Activated CD4-positive, alpha-beta T cell treated with anti-CD3 and anti-CD28 coated beads, Interleukin-2, amount 10 ng/mL, durations not matched to agents 24 days and 14 days (primary cell): ENCODE results near the gene CFL2. TPM values are rescaled to one million over a fixed set of nuclear protein-coding genes. Genes with fewer than 3 reads are reported as not detected.
"Not testable (repeated sequence)": the region's sequence is repeated elsewhere in the genome, so short reads cannot be mapped to it uniquely, and the experiment has no call there.

Experiments
- DNase-seq: peaks from one replicate; pipeline ENCODE4 v3.0.0; 2022
- H3K27ac Mint-ChIP-seq: one replicate; pipeline ENCODE4 v1.8.0; 2022; ENCODE audit warnings: mild to moderate bottlenecking, mixed read lengths
- H3K27me3 Mint-ChIP-seq: one replicate; pipeline ENCODE4 v1.8.0; 2022; ENCODE audit warnings: mixed read lengths
- H3K36me3 Mint-ChIP-seq: one replicate; pipeline ENCODE4 v1.8.0; 2022; ENCODE audit warnings: low read depth, mild to moderate bottlenecking, mixed read lengths
- H3K4me1 Mint-ChIP-seq: one replicate; pipeline ENCODE4 v1.8.0; 2021; ENCODE audit warnings: mixed read lengths
- H3K4me3 Mint-ChIP-seq: one replicate; pipeline ENCODE4 v1.8.0; 2022; ENCODE audit warnings: mild to moderate bottlenecking, moderate library complexity, mixed read lengths
- H3K9me3 Mint-ChIP-seq: one replicate; pipeline ENCODE4 v1.8.0; 2021; ENCODE audit warnings: mixed read lengths
- intact Hi-C: fragments of 100-400 bp; cut with micrococcal nuclease; formaldehyde crosslinking; loops from one replicate; pipeline ENCODE4 v1.15.1; 2023
- total RNA-seq: library from RNA; stranded (reverse); gene quantifications from 2 replicates; pipeline ENCODE4 v1.2.3, GENCODE V29; 2022

The CFL2 gene
- 4.9 and 6.0 TPM in 2 replicates for total RNA-seq

- peak; percentile 88 for DNase-seq
- intact Hi-C loops, result loop anchor here (1.0 to 10.0 kb wide), 3 partner anchors 85 to 700 kb away; no protein-coding TSS in a partner anchor
- Mint-ChIP-seq H3K27me3 (peaks cover 10% of the 10 kb centered on the region), H3K27ac (peak within 1 kb of the TSS; percentile 86), H3K9me3 (no peaks in the 10 kb centered on the region), H3K36me3 (peaks cover 18% of the 10 kb centered on the region), H3K4me3 (peak within 1 kb of the TSS; percentile 87), H3K4me1 (peaks cover 21% of the 10 kb centered on the region)
Measured at GRCh38 chr14:34714320-34715126, at the start of gene CFL2. Gene CFL2 (minus strand): TSS chr14:34714593. CDS start chr14:34714540, 53 bp downstream.

- no peak overlapping the region for H3K27ac Mint-ChIP-seq
- no peaks in the 10 kb centered on the region for H3K4me1 Mint-ChIP-seq
- intact Hi-C loops, result no loop called here
- no peaks in the 10 kb centered on the region for H3K9me3 Mint-ChIP-seq
- H3K4me3 Mint-ChIP-seq, result no peak overlapping the region
- H3K36me3 Mint-ChIP-seq, result peaks cover 38% of the 10 kb centered on the region
- no peak for DNase-seq
- H3K27me3 Mint-ChIP-seq, result no peaks in the 10 kb centered on the region
Measured at GRCh38 chr14:34755215-34755614, 40.8 kb upstream of the CFL2 start.

DNA sequence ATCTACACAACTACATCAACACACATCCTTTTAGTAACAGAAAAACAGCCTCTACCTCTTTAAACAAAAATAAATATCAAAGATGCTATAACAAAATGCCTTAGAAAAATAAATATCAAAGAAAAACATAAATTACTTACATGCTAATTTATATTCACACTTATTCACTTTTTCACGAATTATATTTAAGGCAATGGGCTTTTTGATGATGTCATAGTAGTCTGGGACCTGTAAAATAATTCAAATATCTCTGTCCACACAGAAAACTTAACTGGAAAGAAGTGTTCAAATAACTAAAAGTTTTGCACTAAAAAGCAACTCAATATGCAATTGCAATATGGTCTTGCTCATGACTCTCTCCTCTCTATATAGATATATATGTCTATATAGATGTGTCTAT, 40.3 kb upstream of the CFL2 start:
- no peaks in the 10 kb centered on the region for H3K27me3 Mint-ChIP-seq
- H3K27ac Mint-ChIP-seq, result no peak overlapping the region
- H3K4me1 Mint-ChIP-seq, result no peaks in the 10 kb centered on the region
- no peak overlapping the region for H3K4me3 Mint-ChIP-seq
- DNase-seq, result no peak
- intact Hi-C loops, result no loop called here
- no peaks in the 10 kb centered on the region for H3K9me3 Mint-ChIP-seq
- H3K36me3 Mint-ChIP-seq, result peaks cover 36% of the 10 kb centered on the region

GRCh38 chr14:34750670-34751069, 36.3 kb upstream of the CFL2 start:
- H3K27ac Mint-ChIP-seq, result no peak overlapping the region
- no peaks in the 10 kb centered on the region for H3K4me1 Mint-ChIP-seq
- no peak for DNase-seq
- H3K36me3 Mint-ChIP-seq, result peaks cover 20% of the 10 kb centered on the region
- no peaks in the 10 kb centered on the region for H3K27me3 Mint-ChIP-seq
- intact Hi-C loops, result no loop called here
- no peaks in the 10 kb centered on the region for H3K9me3 Mint-ChIP-seq
- no peak overlapping the region for H3K4me3 Mint-ChIP-seq

- no peaks in the 10 kb centered on the region for H3K4me1 Mint-ChIP-seq
- DNase-seq, result no peak
- intact Hi-C loops, result no loop called here
- H3K4me3 Mint-ChIP-seq, result no peak overlapping the region
- peaks cover 1% of the 10 kb centered on the region for H3K27me3 Mint-ChIP-seq
- peaks cover 16% of the 10 kb centered on the region for H3K36me3 Mint-ChIP-seq
- no peaks in the 10 kb centered on the region for H3K9me3 Mint-ChIP-seq
- no peak overlapping the region for H3K27ac Mint-ChIP-seq
Measured at GRCh38 chr14:34750233-34750632, 35.8 kb upstream of the CFL2 start.

GRCh38 chr14:34749408-34749807, 35.0 kb upstream of the CFL2 start:
- Mint-ChIP-seq H3K9me3 (no peaks in the 10 kb centered on the region), H3K27me3 (peaks cover 4% of the 10 kb centered on the region), H3K27ac (no peak overlapping the region), H3K4me3 (no peak overlapping the region), H3K36me3 (peaks cover 13% of the 10 kb centered on the region), H3K4me1 (no peaks in the 10 kb centered on the region)
- intact Hi-C loops, result no loop called here
- DNase-seq, result no peak

GRCh38 chr14:34742270-34743115, 28.1 kb upstream of the CFL2 start:
- Mint-ChIP-seq H3K4me3 (no peak overlapping the region), H3K36me3 (no peaks in the 10 kb centered on the region), H3K27me3 (peaks cover 12% of the 10 kb centered on the region), H3K9me3 (peaks cover 3% of the 10 kb centered on the region), H3K27ac (no peak overlapping the region), H3K4me1 (peaks cover 9% of the 10 kb centered on the region)
- no peak for DNase-seq
- intact Hi-C loops, result no loop called here

GRCh38 chr14:34741840-34742239, 27.4 kb upstream of the CFL2 start:
- Mint-ChIP-seq H3K4me3 (no peak overlapping the region), H3K4me1 (peaks cover 9% of the 10 kb centered on the region), H3K27me3 (peaks cover 15% of the 10 kb centered on the region), H3K9me3 (peaks cover 3% of the 10 kb centered on the region), H3K36me3 (no peaks in the 10 kb centered on the region), H3K27ac (no peak overlapping the region)
- intact Hi-C loops, result no loop called here
- DNase-seq, result no peak

DNA sequence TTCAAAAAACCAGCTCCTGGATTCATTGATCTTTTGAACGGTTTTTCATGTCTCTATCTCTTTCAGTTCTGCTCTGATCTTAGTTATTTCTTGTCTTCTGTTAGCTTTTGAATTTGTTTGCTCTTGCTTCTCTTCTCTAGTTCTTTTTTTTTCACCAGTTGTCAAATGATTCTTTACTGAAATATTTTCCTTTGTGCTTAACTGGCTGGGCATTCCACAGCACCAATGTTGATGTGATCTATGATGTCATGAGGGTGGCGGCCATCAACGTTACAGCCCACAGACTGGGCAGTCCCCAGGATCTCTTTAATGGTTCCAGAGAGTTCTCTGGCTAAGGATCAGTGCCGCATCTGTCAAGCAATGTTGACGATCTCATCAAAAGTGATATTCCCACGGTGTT, 25.7 kb upstream of the CFL2 start:
- H3K4me1 Mint-ChIP-seq, DNase-seq, H3K27ac Mint-ChIP-seq, H3K36me3 Mint-ChIP-seq, H3K9me3 Mint-ChIP-seq, H3K4me3 Mint-ChIP-seq, intact Hi-C loops: not testable (repeated sequence)
- H3K27me3 Mint-ChIP-seq, result peaks cover 13% of the 10 kb centered on the region

- not testable (repeated sequence) for H3K4me3 Mint-ChIP-seq
Measured at GRCh38 chr14:34737079-34737478, 22.7 kb upstream of the CFL2 start.

GRCh38 chr14:34733245-34733644, 18.9 kb upstream of the CFL2 start:
- Mint-ChIP-seq H3K27ac (no peak overlapping the region), H3K9me3 (peaks cover 4% of the 10 kb centered on the region), H3K4me3 (no peak overlapping the region), H3K27me3 (peaks cover 18% of the 10 kb centered on the region), H3K36me3 (no peaks in the 10 kb centered on the region), H3K4me1 (no peaks in the 10 kb centered on the region)
- no peak for DNase-seq
- intact Hi-C loops, result no loop called here

More at GRCh38 chr14:34737079-34737478, 22.7 kb upstream of the CFL2 start:
- H3K36me3 Mint-ChIP-seq, DNase-seq, H3K4me1 Mint-ChIP-seq, H3K27ac Mint-ChIP-seq, intact Hi-C loops, H3K9me3 Mint-ChIP-seq: not testable (repeated sequence)
- H3K27me3 Mint-ChIP-seq, result peaks cover 16% of the 10 kb centered on the region

GRCh38 chr14:34732802-34733201, 18.4 kb upstream of the CFL2 start:
- H3K27ac Mint-ChIP-seq, result no peak overlapping the region
- H3K36me3 Mint-ChIP-seq, result no peaks in the 10 kb centered on the region
- DNase-seq, result no peak
- H3K27me3 Mint-ChIP-seq, result peaks cover 18% of the 10 kb centered on the region
- H3K9me3 Mint-ChIP-seq, result peaks cover 4% of the 10 kb centered on the region
- H3K4me3 Mint-ChIP-seq, result no peak overlapping the region
- no peaks in the 10 kb centered on the region for H3K4me1 Mint-ChIP-seq
- intact Hi-C loops, result no loop called here

DNA sequence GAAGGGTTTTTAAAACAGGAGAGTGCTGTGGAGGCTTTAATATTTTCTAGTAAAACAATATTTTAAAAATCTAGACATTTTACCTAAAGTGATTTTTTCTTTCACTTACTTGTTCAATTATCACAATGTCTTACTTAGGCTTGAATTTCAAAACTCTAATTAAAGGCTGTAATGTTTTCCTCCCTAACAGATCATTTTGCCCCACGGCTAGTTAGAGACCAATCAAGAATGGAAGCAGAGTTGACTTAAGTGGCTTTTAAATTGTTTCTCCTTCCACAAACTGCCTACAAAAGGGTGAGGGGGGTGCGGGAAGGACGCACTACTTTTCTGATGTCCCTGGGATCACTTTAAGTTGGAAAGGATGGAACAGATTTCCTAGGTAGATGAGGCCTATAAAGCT, 9.5 kb upstream of the CFL2 start:
- peaks cover 22% of the 10 kb centered on the region for H3K27me3 Mint-ChIP-seq
- intact Hi-C loops, result loop anchor here (1.0 kb wide), 1 partner anchor 52 kb away; no protein-coding TSS in a partner anchor
- DNase-seq, result no peak
- no peak overlapping the region for H3K4me3 Mint-ChIP-seq
- peaks cover 7% of the 10 kb centered on the region for H3K4me1 Mint-ChIP-seq
- H3K36me3 Mint-ChIP-seq, result no peaks in the 10 kb centered on the region
- no peaks in the 10 kb centered on the region for H3K9me3 Mint-ChIP-seq
- H3K27ac Mint-ChIP-seq, result no peak overlapping the region
